GM23338 (cell line): ENCODE measurements around the gene HTRA1.

Experiments
- CREB1 ChIP-seq: fragments of 250-450 bp; sonication (Bioruptor Pico); IDR thresholded peaks from 2 replicates; pipeline ENCODE4 v1.5.0; 2020; ENCODE audit warnings: low read depth, mild to moderate bottlenecking, moderate library complexity
- CTCF ChIP-seq, 2 experiments: fragments of 200-600 bp in 1 of 2; sonication (generic) in 1 of 2; conservative IDR thresholded peaks; 2 replicates each; pipeline versions ENCODE4 v1.5.1 to v1.6.1; 2016 to 2017; ENCODE audit warnings: antibody characterized with exemption in 2 of 2, low read depth in 2 of 2, mild to moderate bottlenecking in 2 of 2, moderate library complexity in 1 of 2
- ETS1 ChIP-seq: IDR thresholded peaks from 2 replicates; pipeline ENCODE4 v1.6.1; 2016; ENCODE audit warnings: antibody characterized with exemption
- EZH2 ChIP-seq: fragments of 200-600 bp; sonication (generic); IDR thresholded peaks from one replicate; pipeline ENCODE4 v1.8.0; 2017; ENCODE audit warnings: antibody characterized with exemption, mild to moderate bottlenecking, low read depth; ENCODE audit not compliant: unreplicated experiment
- EZH2phosphoT487 ChIP-seq: fragments of 200-600 bp; sonication (generic); IDR thresholded peaks from one replicate; pipeline ENCODE4 v1.8.1; 2018; ENCODE audit warnings: antibody characterized with exemption; ENCODE audit not compliant: unreplicated experiment
- JUNB ChIP-seq: IDR thresholded peaks from one replicate; pipeline ENCODE4 v1.6.1; 2016; ENCODE audit warnings: antibody characterized with exemption; ENCODE audit not compliant: unreplicated experiment
- NANOG ChIP-seq: IDR thresholded peaks from 2 replicates; pipeline ENCODE4 v1.6.1; 2016; ENCODE audit warnings: antibody characterized with exemption, borderline replicate concordance
- POLR2AphosphoS5 ChIP-seq: IDR thresholded peaks from 2 replicates; pipeline ENCODE4 v1.6.1; 2016; ENCODE audit warnings: antibody characterized with exemption, low read depth
- REST ChIP-seq: IDR thresholded peaks from one replicate; pipeline ENCODE4 v1.6.1; 2018; ENCODE audit warnings: antibody characterized with exemption; ENCODE audit not compliant: unreplicated experiment
- ZNF114 ChIP-seq: fragments of 250-450 bp; sonication (Bioruptor Pico); IDR thresholded peaks from 2 replicates; pipeline ENCODE4 v1.5.0; 2020; ENCODE audit warnings: mild to moderate bottlenecking, moderate library complexity
- ZNF331 ChIP-seq: fragments of 250-450 bp; sonication (Bioruptor Pico); IDR thresholded peaks from 2 replicates; pipeline ENCODE4 v1.5.0; 2020; ENCODE audit warnings: low read depth, mild to moderate bottlenecking, moderate library complexity
- ZNF462 ChIP-seq: fragments of 250-450 bp; sonication (Bioruptor Pico); IDR thresholded peaks from 2 replicates; pipeline ENCODE4 v1.5.0; 2020; ENCODE audit warnings: mild to moderate bottlenecking, moderate library complexity

- no peak for TF ChIP-seq CTCF (conservative IDR thresholded peaks at IDR 0.05; ENCODE audit: low read depth in 2 of 2)
- TF ChIP-seq EZH2phosphoT487: no peak
- no peak for TF ChIP-seq POLR2AphosphoS5
- TF ChIP-seq EZH2: no peak
- no peak for TF ChIP-seq REST
- no peak for TF ChIP-seq CREB1
- TF ChIP-seq ZNF462 (CRISPR knock-in tag): no peak
- TF ChIP-seq ZNF331 (CRISPR knock-in tag): no peak
- TF ChIP-seq ZNF114: no peak
- no peak for TF ChIP-seq JUNB
- TF ChIP-seq NANOG: no peak
- no peak for TF ChIP-seq ETS1
Observed at GRCh38 chr10:122550983-122551382, 89.6 kb downstream of the HTRA1 start.
